Measurements from ENCODE around the gene ZBTB47.

ZBTB47 gene

GRCh38 chr3:42667523-42668412 is 14.3 kb downstream of the ZBTB47 start:
- Histone ChIP-seq H3K27ac (ENCODE audit: low read depth, low read length) (no peak overlapping the region), H3K79me2 (ENCODE audit: control insufficient read depth, insufficient read depth, low read length) (no peaks in the 10 kb centered on the region), H2BK120ac (ENCODE audit: low read depth, low read length) (no peak overlapping the region), H3K27me3 (ENCODE audit: insufficient read depth, low read length, poor library complexity) (no peaks in the 10 kb centered on the region), H3K4me2 (ENCODE audit: low read length) (no peak overlapping the region), H3K9ac (ENCODE audit: low read length) (no peak overlapping the region), H2AK5ac (ENCODE audit: low read length) (no peak overlapping the region), H4K5ac (ENCODE audit: low read length) (no peak overlapping the region), H3K4me1 (ENCODE audit: control insufficient read depth, low read depth, low read length) (no peaks in the 10 kb centered on the region), H3K56ac (ENCODE audit: low read length) (no peak overlapping the region), H3K36me3 (ENCODE audit: control insufficient read depth, insufficient read depth, low read length) (no peaks in the 10 kb centered on the region), H3K23ac (ENCODE audit: low read length) (no peak overlapping the region), H2BK5ac (ENCODE audit: low read length) (no peak overlapping the region), H4K8ac (ENCODE audit: low read depth, low read length) (no peak overlapping the region), H2BK15ac (replicated peaks; ENCODE audit: low read depth) (no peak overlapping the region), H3K4me3 (ENCODE audit: low read length) (no peak overlapping the region), H3K4ac (ENCODE audit: low read depth, low read length) (no peak overlapping the region), H3K79me1 (ENCODE audit: low read length) (no peaks in the 10 kb centered on the region), H3K18ac (ENCODE audit: low read length) (no peak overlapping the region)
- no CpG with 5 or more reads among the region's 8 CpGs for WGBS (ENCODE audit: extremely low coverage, insufficient coverage, low lambda C conversion rate)
- DNase-seq = no peak

- Histone ChIP-seq H4K8ac (ENCODE audit: low read depth, low read length) (no peak overlapping the region), H2BK5ac (ENCODE audit: low read length) (no peak overlapping the region), H2AK5ac (ENCODE audit: low read length) (no peak overlapping the region), H3K79me1 (ENCODE audit: low read length) (no peaks in the 10 kb centered on the region), H3K18ac (ENCODE audit: low read length) (no peak overlapping the region), H3K9ac (ENCODE audit: low read length) (no peak overlapping the region), H4K5ac (ENCODE audit: low read length) (no peak overlapping the region), H3K27ac (ENCODE audit: low read depth, low read length) (no peak overlapping the region), H3K23ac (ENCODE audit: low read length) (no peak overlapping the region), H3K4me2 (ENCODE audit: low read length) (no peak overlapping the region), H3K36me3 (ENCODE audit: control insufficient read depth, insufficient read depth, low read length) (no peaks in the 10 kb centered on the region), H3K4me3 (ENCODE audit: low read length) (no peak overlapping the region), H3K27me3 (ENCODE audit: insufficient read depth, low read length, poor library complexity) (no peaks in the 10 kb centered on the region), H3K4me1 (ENCODE audit: control insufficient read depth, low read depth, low read length) (no peaks in the 10 kb centered on the region), H2BK120ac (ENCODE audit: low read depth, low read length) (no peak overlapping the region), H2BK15ac (replicated peaks; ENCODE audit: low read depth) (no peak overlapping the region), H3K56ac (ENCODE audit: low read length) (no peak overlapping the region), H3K79me2 (ENCODE audit: control insufficient read depth, insufficient read depth, low read length) (no peaks in the 10 kb centered on the region), H3K4ac (ENCODE audit: low read depth, low read length) (no peak overlapping the region)
- no peak for DNase-seq
- no CpG with 5 or more reads among the region's 2 CpGs for WGBS (ENCODE audit: extremely low coverage, insufficient coverage, low lambda C conversion rate)
These were observed 14.9 kb downstream of the ZBTB47 start for GRCh38 chr3:42668413-42668760.

GRCh38 chr3:42668793-42669217 is 15.3 kb downstream of the ZBTB47 start:
- Histone ChIP-seq H4K8ac (ENCODE audit: low read depth, low read length) (no peak overlapping the region), H3K23ac (ENCODE audit: low read length) (no peak overlapping the region), H3K27ac (ENCODE audit: low read depth, low read length) (no peak overlapping the region), H3K79me2 (ENCODE audit: control insufficient read depth, insufficient read depth, low read length) (no peaks in the 10 kb centered on the region), H3K79me1 (ENCODE audit: low read length) (no peaks in the 10 kb centered on the region), H4K5ac (ENCODE audit: low read length) (no peak overlapping the region), H2BK5ac (ENCODE audit: low read length) (no peak overlapping the region), H2BK120ac (ENCODE audit: low read depth, low read length) (no peak overlapping the region), H3K9ac (ENCODE audit: low read length) (no peak overlapping the region), H3K56ac (ENCODE audit: low read length) (no peak overlapping the region), H3K27me3 (ENCODE audit: insufficient read depth, low read length, poor library complexity) (no peaks in the 10 kb centered on the region), H3K4ac (ENCODE audit: low read depth, low read length) (no peak overlapping the region), H3K4me1 (ENCODE audit: control insufficient read depth, low read depth, low read length) (no peaks in the 10 kb centered on the region), H2BK15ac (replicated peaks; ENCODE audit: low read depth) (no peak overlapping the region), H2AK5ac (ENCODE audit: low read length) (no peak overlapping the region), H3K4me2 (ENCODE audit: low read length) (no peak overlapping the region), H3K18ac (ENCODE audit: low read length) (no peak overlapping the region), H3K36me3 (ENCODE audit: control insufficient read depth, insufficient read depth, low read length) (no peaks in the 10 kb centered on the region), H3K4me3 (ENCODE audit: low read length) (no peak overlapping the region)
- DNase-seq = no peak
- WGBS (ENCODE audit: extremely low coverage, insufficient coverage, low lambda C conversion rate) = no CpG with 5 or more reads among the region's 4 CpGs

GRCh38 chr3:42670051-42670576 is 16.6 kb downstream of the ZBTB47 start:
- no CpG with 5 or more reads among the region's 7 CpGs for WGBS (ENCODE audit: extremely low coverage, insufficient coverage, low lambda C conversion rate)
- H3K27me3 ChIP-seq (ENCODE audit: insufficient read depth, low read length, poor library complexity) = no peaks in the 10 kb centered on the region

GRCh38 chr3:42670670-42671069 is 17.2 kb downstream of the ZBTB47 start:
- no CpG with 5 or more reads among the region's 1 CpG for WGBS (ENCODE audit: extremely low coverage, insufficient coverage, low lambda C conversion rate)
- no peak for DNase-seq
- H3K36me3 ChIP-seq (ENCODE audit: control insufficient read depth, insufficient read depth, low read length) = no peaks in the 10 kb centered on the region

More at GRCh38 chr3:42670051-42670576, 16.6 kb downstream of the ZBTB47 start:
- H3K56ac ChIP-seq (ENCODE audit: low read length) = no peak overlapping the region
- H3K4me3 ChIP-seq (ENCODE audit: low read length) = no peak overlapping the region
- H4K8ac ChIP-seq (ENCODE audit: low read depth, low read length) = no peak overlapping the region
- H3K9ac ChIP-seq (ENCODE audit: low read length) = no peak overlapping the region
- H2BK120ac ChIP-seq (ENCODE audit: low read depth, low read length) = no peak overlapping the region
- no peaks in the 10 kb centered on the region for H3K79me1 ChIP-seq (ENCODE audit: low read length)
- H3K4me2 ChIP-seq (ENCODE audit: low read length) = no peak overlapping the region
- H2AK5ac ChIP-seq (ENCODE audit: low read length) = no peak overlapping the region
- no peak overlapping the region for H4K5ac ChIP-seq (ENCODE audit: low read length)
- DNase-seq = no peak
- H3K27ac ChIP-seq (ENCODE audit: low read depth, low read length) = no peak overlapping the region
- H3K4me1 ChIP-seq (ENCODE audit: control insufficient read depth, low read depth, low read length) = no peaks in the 10 kb centered on the region
- no peaks in the 10 kb centered on the region for H3K36me3 ChIP-seq (ENCODE audit: control insufficient read depth, insufficient read depth, low read length)
- H3K79me2 ChIP-seq (ENCODE audit: control insufficient read depth, insufficient read depth, low read length) = no peaks in the 10 kb centered on the region
- no peak overlapping the region for H3K18ac ChIP-seq (ENCODE audit: low read length)
- H3K23ac ChIP-seq (ENCODE audit: low read length) = no peak overlapping the region
- H2BK15ac ChIP-seq (replicated peaks; ENCODE audit: low read depth) = no peak overlapping the region
- no peak overlapping the region for H2BK5ac ChIP-seq (ENCODE audit: low read length)
- no peak overlapping the region for H3K4ac ChIP-seq (ENCODE audit: low read depth, low read length)

More at GRCh38 chr3:42670670-42671069, 17.2 kb downstream of the ZBTB47 start:
- Histone ChIP-seq H3K4me1 (ENCODE audit: control insufficient read depth, low read depth, low read length) (no peaks in the 10 kb centered on the region), H4K5ac (ENCODE audit: low read length) (no peak overlapping the region), H3K79me1 (ENCODE audit: low read length) (no peaks in the 10 kb centered on the region), H2BK120ac (ENCODE audit: low read depth, low read length) (no peak overlapping the region), H2BK15ac (replicated peaks; ENCODE audit: low read depth) (no peak overlapping the region), H3K9ac (ENCODE audit: low read length) (no peak overlapping the region), H3K79me2 (ENCODE audit: control insufficient read depth, insufficient read depth, low read length) (no peaks in the 10 kb centered on the region), H3K27me3 (ENCODE audit: insufficient read depth, low read length, poor library complexity) (no peaks in the 10 kb centered on the region), H3K18ac (ENCODE audit: low read length) (no peak overlapping the region), H3K27ac (ENCODE audit: low read depth, low read length) (no peak overlapping the region), H3K23ac (ENCODE audit: low read length) (no peak overlapping the region), H3K4me3 (ENCODE audit: low read length) (no peak overlapping the region), H3K4ac (ENCODE audit: low read depth, low read length) (no peak overlapping the region), H2BK5ac (ENCODE audit: low read length) (no peak overlapping the region), H2AK5ac (ENCODE audit: low read length) (no peak overlapping the region), H3K4me2 (ENCODE audit: low read length) (no peak overlapping the region), H3K56ac (ENCODE audit: low read length) (no peak overlapping the region), H4K8ac (ENCODE audit: low read depth, low read length) (no peak overlapping the region)

Measured in mesendoderm (in vitro differentiated cells).